Measurements from ENCODE around the gene GLRX5.

- no peak for TF ChIP-seq CTCF (IDR thresholded peaks at IDR 0.05)
- no peak for TF ChIP-seq POLR2A (IDR thresholded peaks at IDR 0.05)
Observed at GRCh38 chr14:95577067-95577800, 42.4 kb downstream of the GLRX5 start.

All from uterus (tissue), 2 donors.